Suprapubic skin (tissue), 4 donors: ENCODE results near the gene GTF2IRD2.
"Not testable (repeated sequence)": the region's sequence is repeated elsewhere in the genome, so short reads cannot be mapped to it uniquely, and the experiment has no call there.

Experiments used
- EP300 ChIP-seq: sonication (generic); formaldehyde crosslinking; IDR thresholded peaks from one replicate; pipeline ENCODE4 v1.6.1; 2017; ENCODE audit warnings: antibody characterized with exemption
- POLR2AphosphoS5 ChIP-seq, 3 donors: sonication (generic); formaldehyde crosslinking; IDR thresholded peaks; one replicate each; pipeline ENCODE4 v1.6.1; 2017; ENCODE audit warnings: antibody characterized with exemption in 3 of 3

DNA sequence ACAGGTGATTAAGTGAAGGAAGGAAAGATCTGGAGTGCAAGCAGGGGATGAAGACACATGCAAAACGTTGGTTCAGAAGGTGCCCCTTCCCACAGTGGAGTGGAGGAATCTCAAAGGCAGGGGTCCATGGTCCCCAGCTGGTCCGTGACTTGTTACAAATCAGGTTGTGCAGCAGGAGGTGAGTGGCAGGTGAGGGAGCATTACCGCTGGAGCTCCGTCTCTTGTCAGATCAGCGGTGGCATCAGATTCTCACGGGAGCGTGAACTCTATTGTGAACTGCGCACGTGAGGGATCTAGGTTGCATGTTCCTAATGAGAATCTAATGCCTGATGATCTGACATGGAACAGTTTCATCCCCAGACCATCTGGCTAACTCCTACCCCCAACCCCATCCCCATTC lies 21.1 kb upstream of the GTF2IRD2 start:
- TF ChIP-seq EP300; POLR2AphosphoS5 (IDR thresholded peaks at IDR 0.05): not testable (repeated sequence)
